GM19397 (cell line): ENCODE results near the gene GNPNAT1.

Experiments used
- ATAC-seq: cut with Tn5 transposase; IDR thresholded peaks from one replicate; pipeline ENCODE4 v1.9.1; 2021; ENCODE audit warnings: mild to moderate bottlenecking, moderate library complexity; ENCODE audit not compliant: unreplicated experiment

GNPNAT1 gene

DNA sequence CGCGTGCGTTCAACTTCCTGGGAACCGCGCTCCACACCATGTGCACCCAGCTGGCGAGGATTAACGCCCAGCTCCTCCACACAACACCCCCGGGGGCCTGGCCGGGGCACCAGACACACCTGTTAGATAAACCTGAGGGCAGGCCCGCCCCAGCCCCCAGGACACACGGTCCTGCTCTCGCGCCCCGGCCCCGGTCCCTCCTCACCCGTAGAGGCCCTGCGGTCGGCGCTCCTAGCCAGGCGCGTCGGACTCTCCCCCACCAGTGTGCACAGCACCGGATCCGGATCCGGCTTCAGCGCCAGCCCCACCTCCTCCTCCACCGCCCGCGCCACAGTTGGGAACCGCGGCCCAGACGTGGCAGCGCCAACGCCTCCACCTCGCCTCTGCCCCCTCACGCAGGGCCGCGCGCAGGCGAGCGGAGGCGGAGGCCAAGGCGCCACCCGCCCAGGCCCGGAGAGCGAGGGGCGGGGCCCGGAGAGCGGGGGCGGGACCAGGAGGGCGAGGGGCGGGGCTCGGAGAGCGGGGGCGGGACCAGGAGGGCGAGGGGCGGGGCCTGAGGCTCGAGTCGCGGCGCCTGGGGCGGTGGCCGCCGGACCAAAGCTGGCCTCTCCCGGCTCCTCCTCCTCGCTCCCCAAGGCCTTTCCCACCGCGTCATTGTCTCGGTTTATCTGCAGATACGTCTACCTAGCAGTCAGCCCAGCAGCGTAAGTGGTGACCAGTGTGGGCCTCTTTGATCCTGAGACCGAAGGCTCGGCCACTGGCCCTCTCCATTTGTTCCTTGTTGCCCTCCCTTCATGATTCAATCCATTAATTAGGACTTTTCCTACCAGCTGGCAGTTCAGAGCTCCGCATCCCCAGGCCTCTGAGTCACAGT is at the start of gene GNPNAT1:
Gene GNPNAT1 (minus strand): TSS at position 385 of the 874 bp plus-strand sequence. CDS start 6,957 bp downstream, outside the sequence.
- peak; percentile 94 for ATAC-seq

GRCh38 chr14:52840877-52841276 is 49.5 kb upstream of the GNPNAT1 start:
- ATAC-seq = no peak

DNA sequence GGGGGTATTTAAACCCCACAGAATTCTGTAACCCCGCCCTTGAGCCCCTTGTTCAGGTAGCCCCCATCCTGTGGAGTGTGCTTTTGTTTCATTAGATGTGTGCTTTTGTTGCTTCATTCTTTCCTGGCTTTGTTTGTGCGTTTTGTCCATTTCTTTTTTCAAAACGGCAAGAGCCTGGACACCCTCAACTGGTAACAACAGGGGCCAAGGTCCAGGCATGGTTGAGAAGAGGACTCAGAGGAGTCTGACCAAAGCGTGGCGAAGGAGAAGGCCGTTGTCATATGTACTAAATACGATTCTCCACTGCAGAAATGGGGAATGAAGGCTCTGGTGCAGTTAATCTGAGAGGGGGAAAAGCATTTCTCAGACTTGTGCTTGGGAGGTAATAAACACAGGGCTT is 46.0 kb upstream of the GNPNAT1 start:
- no peak for ATAC-seq

GRCh38 chr14:52836063-52836462 is 44.7 kb upstream of the GNPNAT1 start:
- no peak for ATAC-seq

GRCh38 chr14:52835122-52835903 is 43.9 kb upstream of the GNPNAT1 start:
- no peak for ATAC-seq

DNA sequence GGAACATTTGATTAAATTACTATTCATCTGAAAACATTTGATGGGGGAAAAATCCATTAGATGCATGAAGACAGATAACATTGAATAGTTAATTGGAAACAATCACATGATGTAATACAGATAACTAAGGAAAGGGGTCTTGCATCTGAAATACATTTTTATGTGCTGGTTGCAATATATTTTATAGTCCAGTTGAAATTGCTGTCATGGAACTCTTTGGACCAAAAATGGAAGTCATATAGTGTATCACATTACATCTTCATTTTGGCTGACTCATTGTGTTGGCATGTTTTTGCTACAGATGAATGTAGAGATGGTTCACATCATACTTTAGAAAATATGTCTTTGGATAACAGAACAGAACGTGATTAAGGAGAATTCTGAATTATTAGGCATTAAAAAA is 43.0 kb upstream of the GNPNAT1 start:
- no peak for ATAC-seq

- no peak for ATAC-seq
Measured at GRCh38 chr14:52833891-52834290, 42.5 kb upstream of the GNPNAT1 start.

DNA sequence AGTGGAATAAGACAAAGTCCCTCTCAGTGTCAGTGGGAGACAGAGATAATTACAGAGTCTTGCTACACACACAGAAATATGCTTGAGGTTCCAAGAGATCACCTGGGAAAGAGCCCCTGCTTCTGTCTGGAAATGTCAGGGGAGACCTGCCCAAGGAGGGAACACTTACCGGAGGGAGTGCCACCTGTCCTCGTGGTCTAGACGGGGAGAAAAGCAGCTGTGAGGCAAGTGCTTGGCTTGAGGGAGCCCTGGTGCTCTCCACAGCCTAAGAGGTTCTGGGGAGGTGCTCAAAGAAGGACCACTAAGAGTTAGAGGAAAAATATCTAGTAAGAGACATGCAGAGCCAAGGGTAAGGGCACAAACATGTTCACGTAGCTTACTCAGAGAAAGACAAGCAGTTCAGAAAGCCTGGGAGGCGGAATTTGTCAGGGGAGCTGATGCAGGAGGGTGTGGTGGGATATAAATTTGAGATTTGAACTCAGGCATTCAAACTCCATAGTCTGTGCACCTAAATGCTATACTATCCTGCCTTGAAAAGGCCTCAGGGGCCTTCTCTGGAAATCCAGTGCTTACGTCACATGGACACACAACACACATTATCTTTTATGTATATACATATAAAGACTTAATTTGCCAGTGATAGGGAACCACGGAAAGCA is 38.2 kb upstream of the GNPNAT1 start:
- no peak for ATAC-seq

DNA sequence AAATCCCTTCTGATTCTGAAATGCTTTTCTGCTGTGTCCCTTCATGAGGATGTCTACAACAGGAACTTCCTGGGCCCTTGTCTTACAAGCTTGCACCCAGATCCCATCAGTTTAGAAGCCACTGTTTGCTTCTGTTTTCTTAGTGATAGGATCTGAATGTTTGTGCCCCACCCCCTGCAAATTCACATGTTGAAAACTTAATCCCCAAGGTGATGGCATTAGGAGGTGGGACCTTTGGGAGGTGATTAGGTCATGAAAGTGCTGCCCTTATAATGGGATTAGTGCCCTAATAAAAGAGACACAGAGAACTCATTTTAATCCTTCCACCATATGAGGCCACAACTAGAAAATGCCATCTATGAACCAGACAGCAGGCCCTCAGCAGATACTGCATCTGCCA is 36.0 kb upstream of the GNPNAT1 start:
- no peak for ATAC-seq

- no peak for ATAC-seq
Measured at GRCh38 chr14:52825085-52825484, 33.7 kb upstream of the GNPNAT1 start.

DNA sequence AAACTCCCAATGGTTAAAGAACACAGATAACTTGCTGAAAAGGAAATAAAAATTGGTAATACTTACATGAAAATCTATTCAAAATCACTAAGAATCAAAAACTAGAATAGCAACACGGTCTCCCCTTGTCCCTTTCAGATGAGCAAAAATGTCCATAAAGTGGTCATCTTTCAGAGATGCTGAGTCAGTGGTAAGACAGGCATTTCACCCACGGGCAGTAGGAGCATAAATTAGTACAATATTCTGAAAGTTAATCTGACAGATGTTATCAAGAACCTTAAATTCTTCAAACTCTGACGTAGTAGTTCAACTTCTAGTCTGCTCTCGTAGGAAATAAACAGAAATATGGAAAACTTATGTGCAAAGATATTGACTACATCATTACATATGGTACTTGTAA is 33.1 kb upstream of the GNPNAT1 start:
- no peak for ATAC-seq

- ATAC-seq = no peak
Measured at GRCh38 chr14:52821805-52822250, 30.4 kb upstream of the GNPNAT1 start.

GRCh38 chr14:52808101-52808500 is 16.7 kb upstream of the GNPNAT1 start:
- ATAC-seq = no peak

- no peak for ATAC-seq
Measured at GRCh38 chr14:52806115-52806514, 14.7 kb upstream of the GNPNAT1 start.

DNA sequence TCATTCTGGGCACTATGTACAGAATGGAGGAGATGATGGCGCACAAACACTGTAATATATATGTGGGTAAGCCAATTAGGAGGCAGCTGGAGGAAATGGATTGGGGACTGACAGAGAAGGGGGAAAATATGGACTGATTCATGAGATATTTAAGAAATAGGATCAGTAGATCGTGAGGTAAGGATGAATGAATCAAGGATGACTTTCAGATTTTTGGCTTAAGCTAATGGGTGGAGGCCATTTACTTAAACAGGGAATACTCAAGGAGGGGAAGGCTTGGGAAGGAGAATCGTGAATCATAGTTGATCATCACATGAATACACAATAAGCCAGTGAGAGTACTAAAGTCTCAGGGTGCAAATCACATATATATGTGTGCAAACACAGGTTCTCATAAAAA is 11.2 kb upstream of the GNPNAT1 start:
- no peak for ATAC-seq

DNA sequence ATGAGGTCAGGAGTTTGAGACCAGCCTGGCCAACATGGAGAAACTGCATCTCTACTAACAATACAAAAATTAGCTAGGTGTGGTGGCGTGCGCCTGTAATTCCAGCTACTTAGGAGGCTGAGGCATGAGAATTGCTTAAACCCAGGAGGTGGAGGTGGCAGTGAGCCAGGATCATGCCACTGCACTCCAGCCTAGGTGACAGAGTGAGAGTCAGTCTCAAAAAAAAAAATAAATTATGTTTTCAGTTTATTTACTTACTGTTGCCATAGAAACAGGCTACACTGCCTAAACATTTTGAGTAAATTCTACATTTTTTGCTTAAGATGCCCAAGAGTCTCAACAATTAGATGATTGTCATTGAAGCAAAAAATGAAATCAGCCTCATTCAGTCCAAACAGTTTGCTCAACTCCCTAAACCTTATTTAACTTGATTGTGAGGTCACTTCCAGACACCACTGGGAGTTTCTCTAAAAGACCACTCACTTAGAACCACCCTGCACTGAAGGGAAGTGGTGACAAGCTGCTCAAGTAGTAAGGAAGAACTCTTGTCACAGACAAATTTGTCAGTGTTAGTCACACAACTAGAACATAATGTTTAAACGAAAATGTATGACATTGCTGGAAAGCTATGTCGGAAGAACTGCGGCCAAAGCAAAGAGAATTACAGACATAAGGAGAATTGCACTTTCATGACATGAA is 9.8 kb upstream of the GNPNAT1 start:
- no peak for ATAC-seq

DNA sequence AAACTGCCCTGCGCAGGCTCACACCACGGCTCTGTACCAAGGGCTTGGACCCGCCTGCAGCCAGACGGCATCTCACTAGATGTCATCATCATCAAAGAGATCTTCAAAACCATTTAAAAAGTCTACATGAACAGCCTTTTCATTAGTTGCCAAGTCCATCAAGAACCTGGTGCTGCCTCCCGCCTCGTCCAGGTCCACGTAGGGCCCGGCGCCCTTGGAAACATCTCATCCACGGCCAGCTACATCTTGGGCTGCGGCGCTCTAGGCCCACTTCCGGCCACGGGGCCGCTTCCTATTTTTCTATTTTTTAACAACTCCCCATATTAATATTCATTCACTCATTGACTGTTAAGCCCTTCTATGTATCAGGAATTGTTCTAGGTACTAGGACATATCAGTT is 7.4 kb upstream of the GNPNAT1 start:
- no peak for ATAC-seq

- no peak for ATAC-seq
Measured at GRCh38 chr14:52797653-52798052, 6.2 kb upstream of the GNPNAT1 start.

DNA sequence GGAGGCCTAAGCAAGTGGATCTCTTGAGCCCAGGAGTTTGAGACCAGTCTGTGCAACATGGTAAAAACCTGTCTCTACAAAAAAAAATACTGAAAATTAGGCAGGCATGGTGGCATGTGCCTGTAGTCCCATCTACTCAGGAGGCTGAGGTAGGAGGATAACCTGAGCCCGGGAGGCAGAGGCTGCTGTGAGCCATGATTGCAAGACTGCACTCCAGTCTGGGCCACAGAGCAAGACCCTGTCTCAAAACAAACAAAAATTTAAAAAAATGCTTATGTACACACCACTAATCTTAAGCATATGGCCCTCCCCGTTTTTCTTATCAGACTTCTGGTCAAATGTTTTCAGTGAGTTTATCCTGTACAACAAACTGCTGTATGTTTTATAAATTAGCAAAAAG is 1.7 kb upstream of the GNPNAT1 start:
- no peak for ATAC-seq

GRCh38 chr14:52792097-52792415 is 649 bp upstream of the GNPNAT1 start:
- no peak for ATAC-seq

DNA sequence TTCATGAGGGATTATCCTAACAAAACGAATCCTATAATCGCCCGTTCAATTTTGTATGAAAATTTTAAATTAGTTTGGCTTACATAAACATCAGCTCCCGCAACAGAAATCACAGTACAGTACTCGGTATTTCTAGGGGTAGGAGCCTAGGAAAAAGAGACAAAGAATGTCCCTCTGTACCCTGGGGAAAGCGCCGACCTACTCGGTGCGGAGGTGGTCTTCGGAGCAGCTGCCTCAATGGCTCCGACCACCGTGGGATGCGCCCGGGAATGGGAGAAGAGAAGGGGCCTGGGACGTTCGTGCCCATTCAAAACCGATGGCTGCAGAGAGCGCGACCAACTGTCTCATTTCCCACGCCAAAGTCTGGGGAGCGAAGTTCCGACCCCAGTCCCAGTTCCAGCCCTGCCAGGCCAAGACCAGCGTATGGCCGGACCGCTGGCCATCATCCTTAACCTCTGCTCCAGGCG is 618 bp downstream of the GNPNAT1 start:
- no peak for ATAC-seq
